Measurements from ENCODE around the gene EFCAB9.

EFCAB9 gene

DNA sequence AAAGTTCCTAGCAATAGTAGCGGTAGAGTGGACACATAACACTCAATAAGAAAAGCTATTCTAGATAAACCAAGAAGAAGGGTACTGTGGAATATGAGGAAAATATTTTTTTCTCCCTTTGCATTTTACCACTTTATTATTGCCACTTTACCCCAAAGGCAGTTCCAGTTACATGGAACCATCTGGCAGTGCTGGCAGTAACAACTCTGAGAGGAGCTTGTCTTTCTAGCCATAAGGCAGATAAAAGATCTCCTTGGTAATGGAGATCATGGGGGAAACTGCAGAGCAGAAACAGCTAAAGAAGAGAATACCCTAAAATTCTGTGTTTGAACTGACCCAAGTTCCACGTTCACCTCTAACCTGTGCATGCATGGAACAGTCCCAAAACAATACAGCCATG, 51.1 kb downstream of the EFCAB9 start:
- peak; percentile 11 for DNase-seq

DNA sequence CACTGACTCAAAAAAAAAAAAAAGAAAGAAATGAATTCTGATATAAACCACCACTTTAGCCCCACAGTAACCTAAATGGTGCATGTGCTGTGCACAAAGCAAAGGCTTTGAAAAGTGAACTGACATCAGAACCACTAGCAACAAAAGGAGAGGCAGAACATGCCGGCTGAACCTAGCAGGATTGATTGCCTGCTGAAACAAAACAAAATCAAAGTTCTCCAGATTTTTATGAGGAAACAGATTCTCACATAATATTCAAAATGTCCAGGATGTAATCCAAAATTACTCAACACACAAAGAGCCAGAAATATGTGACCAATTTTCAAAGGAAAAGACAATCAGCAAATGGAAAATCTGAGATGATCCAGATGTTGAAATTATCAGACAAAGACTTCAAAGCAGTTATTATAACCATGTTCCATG, 51.7 kb downstream of the EFCAB9 start:
- no peak for DNase-seq

DNA sequence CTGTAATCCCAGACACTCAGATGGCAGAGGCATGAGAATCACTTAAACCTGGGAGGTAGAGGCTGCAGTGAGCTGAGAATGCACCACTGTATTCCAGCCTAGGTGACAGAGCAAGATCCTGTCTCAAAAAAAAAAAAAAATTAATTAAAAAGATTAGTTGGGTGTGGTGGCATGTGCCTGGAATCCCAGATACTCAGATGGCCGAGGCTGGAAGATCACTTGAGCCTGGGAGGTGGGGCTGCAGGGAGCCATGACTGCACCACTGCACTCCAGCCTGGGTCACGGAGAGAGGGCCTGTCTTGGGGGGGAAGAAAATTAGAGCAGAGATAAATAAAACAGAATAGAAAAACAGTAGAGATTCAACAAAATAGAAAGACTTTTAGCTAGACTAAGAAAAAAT, 54.7 kb downstream of the EFCAB9 start:
- no peak for DNase-seq

DNA sequence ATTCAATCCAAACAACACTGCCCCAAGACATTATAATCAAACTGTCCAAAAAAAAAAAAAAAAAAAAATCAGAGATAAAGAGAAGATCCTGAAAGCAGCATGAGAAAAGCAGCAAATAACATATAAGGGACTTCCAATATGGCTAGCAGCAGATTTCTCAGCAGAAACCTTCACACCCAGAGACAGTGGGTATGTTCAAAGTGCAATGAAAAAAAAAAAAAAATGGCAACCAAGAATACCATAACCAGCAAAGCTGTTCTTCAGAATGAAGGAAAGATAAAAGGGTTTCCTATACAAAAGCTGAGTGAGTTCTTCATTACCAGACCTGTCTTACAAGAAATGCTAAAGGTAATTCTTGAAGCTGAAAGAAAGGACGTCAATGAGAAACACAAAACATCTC, 57.4 kb downstream of the EFCAB9 start:
- DNase-seq: no peak

DNA sequence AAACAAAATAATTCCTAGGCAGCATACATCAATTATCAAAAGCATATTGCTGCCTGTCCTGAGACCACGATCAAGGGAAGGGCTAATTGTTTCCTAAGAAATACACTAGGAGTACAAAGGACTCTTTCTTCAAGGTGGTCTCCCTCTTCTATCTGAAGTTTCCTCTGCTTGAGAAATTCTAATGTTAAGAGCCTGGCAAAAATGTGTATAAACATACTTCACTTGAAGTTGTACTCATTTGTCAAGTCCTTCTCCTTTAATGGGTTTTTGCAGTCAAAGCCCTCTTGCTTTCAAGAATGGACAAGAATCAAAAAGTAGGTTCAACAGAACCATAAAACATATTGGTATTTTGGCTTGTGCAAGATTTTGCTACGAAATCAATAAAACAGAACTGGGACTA, 58.5 kb downstream of the EFCAB9 start:
- DNase-seq: no peak
